SU-DHL-6 (cell line): Measurements from ENCODE around the gene LRRK1.

Experiments
- EZH2phosphoT487 ChIP-seq: fragments of 200-600 bp; sonication (generic), shearing (Covaris generic); conservative IDR thresholded peaks from 2 replicates; pipeline ENCODE4 v1.6.1; 2018; ENCODE audit warnings: mild to moderate bottlenecking, antibody characterized with exemption, low read length, moderate library complexity, mixed read lengths
- TF ChIP-seq, protein P1 (sequence below): fragments of 200-600 bp; sonication (generic); IDR thresholded peaks from one replicate; pipeline ENCODE4 v1.5.1; 2017; ENCODE audit warnings: antibody characterized with exemption, mild to moderate bottlenecking, low read length, moderate library complexity; ENCODE audit not compliant: insufficient read depth, poor library complexity, severe bottlenecking

GRCh38 chr15:101078669-101079323, 159.6 kb downstream of the LRRK1 start:
- TF ChIP-seq, protein P1, sequence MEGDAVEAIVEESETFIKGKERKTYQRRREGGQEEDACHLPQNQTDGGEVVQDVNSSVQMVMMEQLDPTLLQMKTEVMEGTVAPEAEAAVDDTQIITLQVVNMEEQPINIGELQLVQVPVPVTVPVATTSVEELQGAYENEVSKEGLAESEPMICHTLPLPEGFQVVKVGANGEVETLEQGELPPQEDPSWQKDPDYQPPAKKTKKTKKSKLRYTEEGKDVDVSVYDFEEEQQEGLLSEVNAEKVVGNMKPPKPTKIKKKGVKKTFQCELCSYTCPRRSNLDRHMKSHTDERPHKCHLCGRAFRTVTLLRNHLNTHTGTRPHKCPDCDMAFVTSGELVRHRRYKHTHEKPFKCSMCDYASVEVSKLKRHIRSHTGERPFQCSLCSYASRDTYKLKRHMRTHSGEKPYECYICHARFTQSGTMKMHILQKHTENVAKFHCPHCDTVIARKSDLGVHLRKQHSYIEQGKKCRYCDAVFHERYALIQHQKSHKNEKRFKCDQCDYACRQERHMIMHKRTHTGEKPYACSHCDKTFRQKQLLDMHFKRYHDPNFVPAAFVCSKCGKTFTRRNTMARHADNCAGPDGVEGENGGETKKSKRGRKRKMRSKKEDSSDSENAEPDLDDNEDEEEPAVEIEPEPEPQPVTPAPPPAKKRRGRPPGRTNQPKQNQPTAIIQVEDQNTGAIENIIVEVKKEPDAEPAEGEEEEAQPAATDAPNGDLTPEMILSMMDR, result no peak
- TF ChIP-seq EZH2phosphoT487, result no peak
